ENCODE results near the gene TRIP10. TPM values are rescaled to one million over a fixed set of nuclear protein-coding genes. Genes with fewer than 3 reads are reported as not detected.

The TRIP10 gene
- total and polyA plus RNA-seq, 2 of the 8 experiments (the other 6 are each of a cell fraction or from before 2014, with no cell fraction given), result 27.8 to 69.5 TPM

DNA sequence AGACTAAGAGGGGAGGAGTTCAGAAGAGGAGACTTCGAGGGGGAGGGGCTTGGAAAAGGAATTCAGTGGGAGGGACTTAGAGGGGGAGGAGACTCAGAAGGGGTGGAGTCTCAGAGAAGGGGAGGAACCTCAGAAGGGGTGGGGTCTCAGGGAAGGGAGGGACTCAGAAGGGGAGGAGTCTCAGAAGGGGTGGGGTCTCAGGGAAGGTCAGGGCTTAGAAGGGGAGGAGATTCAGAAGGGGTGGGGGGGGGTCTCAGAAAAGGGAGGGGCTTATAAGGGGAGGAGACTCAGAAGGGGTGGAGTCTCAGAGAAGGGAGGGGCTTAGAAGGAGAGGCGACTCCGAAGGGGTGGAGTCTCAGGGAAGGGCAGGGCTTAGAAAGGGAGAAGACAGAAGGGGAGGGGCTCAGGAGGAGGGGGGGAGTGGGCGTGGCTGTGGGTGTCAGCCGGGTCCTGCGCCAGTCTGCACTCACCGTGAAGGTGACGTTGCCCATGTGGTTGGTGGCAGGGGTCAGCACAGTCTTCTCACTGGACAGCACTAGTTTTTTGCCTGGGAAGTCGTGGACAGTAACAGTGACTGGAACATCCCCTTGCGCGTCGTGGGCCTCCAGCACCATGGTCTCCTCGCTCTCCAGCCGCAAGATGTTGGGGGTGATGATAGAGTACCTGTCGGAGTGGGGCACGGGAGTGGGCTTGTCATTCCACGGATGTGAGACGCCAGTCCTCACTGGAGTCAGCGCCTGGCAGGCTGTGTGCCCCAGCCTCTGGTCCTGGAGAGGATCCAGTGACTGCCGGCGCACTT lies 20.5 kb upstream of the TRIP10 start:
- TF ChIP-seq GTF2F1 (IDR thresholded peaks at IDR 0.05; ENCODE audit: borderline replicate concordance, low read depth, low read length) (no peak), RXRA (IDR thresholded peaks at IDR 0.05; ENCODE audit: insufficient read depth, low read depth, low read length) (no peak), SP1 (IDR thresholded peaks at IDR 0.05; ENCODE audit: low read depth, low read length) (peak; percentile 60; the same call in 1 of the 2 replicates)
- H3K27ac ChIP-seq (ENCODE audit: low read depth, low read length), result no peak overlapping the region
- no peak for DNase-seq (ENCODE audit: low read depth in 1 of 2, low spot score in 2 of 2)
- no peak for FAIRE-seq
- H2BK20ac ChIP-seq (ENCODE audit: low read length), result no peak overlapping the region
- peaks cover 0 to 12% (median 6%) of the 10 kb centered on the region in 4 experiments; a peak in 4 of 7 replicates for H3K4me1 ChIP-seq (replicated peaks in 1 of 4; ENCODE audit: control insufficient read depth in 3 of 4, insufficient read depth in 4 of 4, low read length in 3 of 4)
- H4K8ac ChIP-seq (ENCODE audit: extremely low read depth, insufficient read depth, low read length), result no peak overlapping the region
- peak overlapping the region; percentile 49 for H4K91ac ChIP-seq (replicated peaks; ENCODE audit: insufficient read length, low read length)
- CTCF ChIA-PET (ENCODE audit: partially characterized antibody), result interaction anchor here (1.0 to 7.2 kb wide), 3 partner anchors 18 to 49 kb away, joined by 3 to 31 read pairs (median 3); partner anchors contain the start of gene GPR108
- peak overlapping the region; percentile 3; the same call in 1 of the 2 replicates for H2BK5ac ChIP-seq (ENCODE audit: low read depth, low read length)
- peak overlapping the region; percentile 53; the same call in 1 of the 2 replicates for H2BK15ac ChIP-seq (ENCODE audit: low read length)
- H3K56ac ChIP-seq (replicated peaks; ENCODE audit: insufficient read length, low read depth, low read length), result no peak overlapping the region
- no peaks in the 10 kb centered on the region for H3K9me3 ChIP-seq (ENCODE audit: insufficient read depth in 2 of 2, low read depth in 1 of 2, low read length in 1 of 2)
- H4K20me1 ChIP-seq (replicated peaks in 1 of 2; ENCODE audit: control insufficient read depth in 1 of 2, insufficient read depth in 2 of 2, low read length in 2 of 2), result peaks cover 0 to 6% of the 10 kb centered on the region in 2 experiments
- WGBS, 2 experiments (ENCODE audit: extremely low coverage in 1 of 2, insufficient coverage in 1 of 2, insufficient read length in 1 of 2, insufficient replicate concordance in 2 of 2, low coverage in 1 of 2, low lambda C conversion rate in 2 of 2, missing lambda C conversion rate in 1 of 2), result 93% methylated on average over 16 of the region's 21 CpGs; no CpG with 5 or more reads in 1 of the 2 experiments
- H3K36me3 ChIP-seq (ENCODE audit: control insufficient read depth in 2 of 4, insufficient read depth in 4 of 4, low read length in 3 of 4), result no peaks in the 10 kb centered on the region; a peak in 1 of 8 replicates
- H3K79me1 ChIP-seq (ENCODE audit: low read depth, low read length), result no peaks in the 10 kb centered on the region
- peak overlapping the region; percentile 90; the same call in 1 of the 2 replicates for H2BK12ac ChIP-seq (ENCODE audit: low read depth, low read length)
- no peaks in the 10 kb centered on the region; a peak in 1 of 4 replicates for H3K79me2 ChIP-seq (ENCODE audit: control insufficient read depth in 1 of 2, insufficient read depth in 2 of 2, low read length in 2 of 2)
- H3K23me2 ChIP-seq (ENCODE audit: low read depth, low read length), result peaks cover 10% of the 10 kb centered on the region
- H3K4ac ChIP-seq (replicated peaks; ENCODE audit: insufficient read length, low read depth, low read length), result no peak overlapping the region
- no peak overlapping the region for H3K14ac ChIP-seq (ENCODE audit: insufficient read length)
- no peak overlapping the region for H3K4me3 ChIP-seq (ENCODE audit: extremely low read depth in 1 of 4, insufficient read depth in 2 of 4, low read depth in 3 of 4, low read length in 4 of 4)
- no peak overlapping the region for H3K23ac ChIP-seq (ENCODE audit: insufficient read length)
- no peak overlapping the region for H2BK120ac ChIP-seq (replicated peaks; ENCODE audit: low read depth, low read length)
- POLR2A ChIA-PET (ENCODE audit: partially characterized antibody), result interaction anchor here (0.6 to 1.1 kb wide), 7 partner anchors 10 to 202 kb away, joined by 3 to 4 read pairs (median 3); no protein-coding TSS in a partner anchor
- H4K5ac ChIP-seq (ENCODE audit: insufficient read length, low read depth, low read length), result no peak overlapping the region
- peak overlapping the region in 1 of 2 experiments; percentile 83; a peak in 1 of 4 replicates for H3K4me2 ChIP-seq (ENCODE audit: insufficient read depth in 1 of 2, low read depth in 2 of 2, low read length in 2 of 2)
- no peak overlapping the region for H3K18ac ChIP-seq (ENCODE audit: extremely low read depth, low read length)
- no peak overlapping the region for H2AFZ ChIP-seq (ENCODE audit: low read length)
- H2AK5ac ChIP-seq (ENCODE audit: low read depth, low read length), result no peak overlapping the region
- H3K27me3 ChIP-seq (replicated peaks in 1 of 4; ENCODE audit: control insufficient read depth in 3 of 4, extremely low read depth in 1 of 4, insufficient read depth in 3 of 4, low read length in 3 of 4), result no peaks in the 10 kb centered on the region; a peak in 1 of 7 replicates
- H3K9ac ChIP-seq (replicated peaks in 1 of 4; ENCODE audit: extremely low read depth in 1 of 4, low read depth in 3 of 4, low read length in 3 of 4), result no peak overlapping the region
